GOT3 (cell line): ENCODE results near the gene NOS2.

Source experiments
- DNase-seq: peaks from one replicate; lab custom pipeline; 2025; ENCODE audit warnings: mixed read lengths; lab: John Stamatoyannopoulos, UW

Gene NOS2

GRCh38 chr17:27818401-27819105, 18.2 kb upstream of the NOS2 start:
- DNase-seq: no peak

DNA sequence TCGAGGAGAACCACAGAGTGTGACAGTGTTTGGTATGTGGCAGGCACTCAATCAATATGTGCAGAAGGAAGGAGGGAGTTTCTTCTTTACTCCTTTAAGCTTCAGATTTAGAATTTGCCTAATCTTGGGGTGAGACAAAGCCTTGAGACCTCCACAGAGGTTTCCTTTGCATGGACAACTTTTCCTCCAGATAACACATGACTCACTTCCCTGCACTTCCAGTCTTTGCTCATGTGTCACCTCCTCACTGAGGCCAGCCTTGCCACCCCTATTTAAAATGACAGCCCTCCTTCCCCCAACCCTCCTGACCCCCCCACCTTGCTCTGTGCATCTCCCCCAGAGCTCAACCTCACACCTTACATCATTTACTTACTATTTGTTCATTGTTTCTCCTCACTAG, 17.4 kb upstream of the NOS2 start:
- no peak for DNase-seq

DNA sequence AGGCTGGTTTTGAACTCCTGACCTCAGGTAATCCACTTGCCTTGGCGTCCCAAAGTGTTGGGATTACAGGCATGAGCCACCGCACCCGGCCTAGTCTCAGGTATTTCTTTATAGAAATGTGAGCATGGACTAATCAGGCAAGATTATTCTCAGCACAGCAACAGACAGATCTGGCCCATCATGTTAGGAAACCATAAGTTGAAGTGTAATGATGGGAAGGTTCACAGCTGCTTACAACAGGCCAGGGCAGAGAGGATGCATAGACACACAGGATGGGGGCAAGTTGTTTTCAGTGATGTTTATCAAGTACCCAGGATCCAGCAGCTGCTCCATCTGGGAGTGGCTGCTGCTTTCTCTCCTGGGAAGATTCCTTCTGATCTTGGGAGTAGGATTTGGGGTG, 16.6 kb upstream of the NOS2 start:
- DNase-seq: no peak

DNA sequence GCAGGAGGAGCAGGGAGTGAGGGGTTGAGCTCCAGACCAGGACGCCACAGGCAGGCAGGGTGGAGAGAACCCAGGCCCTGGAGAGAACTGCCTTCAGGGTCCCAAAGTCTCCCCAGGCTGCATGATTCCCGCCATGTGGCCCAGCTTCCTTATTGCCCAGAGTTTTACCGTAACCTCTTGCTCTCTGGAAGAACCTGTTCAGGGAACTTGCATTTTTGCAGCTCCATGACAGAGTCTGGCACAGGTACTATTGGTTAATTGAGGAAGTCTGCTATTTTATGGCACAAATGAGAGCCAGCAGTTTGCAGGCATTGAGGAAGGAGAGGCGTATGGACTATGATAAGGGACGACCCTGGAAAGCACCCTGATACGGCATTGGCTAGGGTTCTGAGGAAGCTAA, 11.6 kb upstream of the NOS2 start:
- no peak for DNase-seq

- DNase-seq: no peak
Measured at GRCh38 chr17:27810902-27811557, 10.7 kb upstream of the NOS2 start.

DNA sequence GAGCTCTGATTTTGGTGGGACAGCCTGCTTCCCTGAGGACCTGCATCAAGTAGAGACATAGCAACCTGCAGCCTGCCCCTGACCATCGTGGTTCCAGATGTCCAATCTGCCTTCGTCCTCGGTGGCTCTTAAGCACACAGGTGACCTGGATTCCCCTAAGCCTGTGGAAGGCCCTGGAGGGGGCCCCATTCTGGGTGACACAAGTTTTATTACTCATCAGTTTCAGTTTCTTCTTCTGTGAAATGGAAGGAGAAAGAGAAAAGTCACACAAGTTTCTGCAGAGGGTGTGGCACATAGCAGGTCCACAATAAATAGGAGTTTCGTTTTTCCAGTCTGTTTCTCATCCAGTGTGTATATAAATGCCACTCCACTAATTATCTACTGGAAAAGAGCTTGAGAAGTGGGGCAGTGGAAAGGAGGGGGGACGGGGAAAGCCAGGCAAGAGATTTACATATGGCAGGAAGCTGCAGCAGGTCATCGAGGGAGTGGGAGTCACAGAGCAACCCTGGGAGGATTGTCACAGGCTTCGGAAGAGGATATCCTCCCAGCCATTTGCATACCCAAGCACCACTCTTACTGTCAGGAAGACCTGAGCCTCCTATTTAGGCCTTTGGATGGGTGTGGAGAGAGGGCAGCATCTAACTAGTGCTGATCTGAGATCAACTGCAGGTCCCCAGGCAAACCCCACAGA, 10.0 kb upstream of the NOS2 start:
- no peak for DNase-seq

- no peak for DNase-seq
Measured at GRCh38 chr17:27809555-27809954, 9.2 kb upstream of the NOS2 start.

DNA sequence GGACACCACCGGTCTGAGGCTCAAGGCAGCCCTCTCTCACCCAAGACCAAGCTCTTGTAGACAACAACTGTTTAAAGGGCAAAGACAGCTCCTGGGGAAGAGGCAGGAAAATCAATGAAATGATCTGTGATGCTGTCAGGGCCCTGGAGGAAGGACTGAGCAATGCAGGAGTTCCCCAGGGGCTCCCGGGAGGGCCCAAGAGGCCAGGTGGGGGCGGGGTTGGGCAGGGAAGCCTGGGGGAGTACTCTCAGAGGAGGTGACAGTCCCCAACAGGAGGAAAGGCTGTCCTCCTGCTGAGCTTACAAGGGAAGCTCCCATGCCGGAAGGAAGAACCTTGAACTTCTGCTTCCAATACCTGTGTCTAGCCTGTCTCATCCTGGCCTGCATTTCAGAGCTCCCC, 8.3 kb upstream of the NOS2 start:
- DNase-seq: no peak

- DNase-seq: no peak
Measured at GRCh38 chr17:27807567-27808470, 7.5 kb upstream of the NOS2 start.

DNA sequence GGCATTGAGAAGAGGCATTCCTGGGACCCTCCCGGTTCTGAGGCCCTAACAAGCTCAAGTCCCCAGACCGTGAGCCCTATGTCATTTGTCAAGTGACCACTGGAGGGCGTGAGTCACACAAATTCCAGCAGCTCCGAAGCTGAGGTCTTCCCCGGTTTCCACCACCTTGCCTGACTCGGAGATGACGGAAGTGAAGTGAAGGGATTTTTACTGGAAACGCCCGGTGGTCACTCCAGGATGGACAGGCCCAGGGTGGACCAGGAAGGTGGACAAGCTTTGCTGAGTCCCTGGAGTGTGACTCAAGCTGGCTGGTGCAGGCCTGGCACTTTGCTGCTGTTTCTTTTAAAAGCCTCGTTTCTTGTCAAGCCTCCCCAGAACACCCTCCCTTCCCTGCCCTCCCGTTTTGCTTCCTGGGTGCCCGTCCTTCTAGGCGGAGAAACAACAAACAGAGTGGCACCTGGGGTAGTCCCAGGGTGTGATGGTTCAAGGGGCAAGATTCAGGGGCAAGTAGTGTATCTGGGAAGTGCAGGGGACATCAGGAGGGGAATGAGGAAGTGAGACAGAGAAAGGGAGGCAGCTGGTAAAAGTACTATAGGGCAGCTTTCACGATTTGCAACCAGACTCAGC, 5.3 kb upstream of the NOS2 start:
- peak; percentile 20 for DNase-seq

DNA sequence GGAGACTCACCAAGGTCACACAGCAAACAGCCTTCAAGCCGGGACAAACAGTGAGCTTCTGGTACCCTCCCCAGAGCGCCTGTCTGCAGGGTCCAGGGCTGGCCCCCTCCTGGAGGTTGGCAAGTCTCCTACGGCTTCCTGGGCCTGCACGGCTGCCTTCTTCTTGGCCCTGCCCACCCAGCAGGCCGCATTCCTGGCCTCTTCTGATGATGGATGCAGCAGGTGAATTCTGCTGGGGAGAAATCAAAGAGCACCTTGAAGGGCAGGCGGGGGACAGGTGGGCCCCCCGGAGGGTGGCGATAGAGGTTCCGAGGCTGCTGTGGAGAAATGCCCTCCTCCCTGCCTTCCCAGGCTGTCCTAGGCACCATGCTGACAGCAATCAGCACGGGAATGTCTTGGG, 3.8 kb upstream of the NOS2 start:
- no peak for DNase-seq

- no peak for DNase-seq
Measured at GRCh38 chr17:27802962-27803680, 2.8 kb upstream of the NOS2 start.

DNA sequence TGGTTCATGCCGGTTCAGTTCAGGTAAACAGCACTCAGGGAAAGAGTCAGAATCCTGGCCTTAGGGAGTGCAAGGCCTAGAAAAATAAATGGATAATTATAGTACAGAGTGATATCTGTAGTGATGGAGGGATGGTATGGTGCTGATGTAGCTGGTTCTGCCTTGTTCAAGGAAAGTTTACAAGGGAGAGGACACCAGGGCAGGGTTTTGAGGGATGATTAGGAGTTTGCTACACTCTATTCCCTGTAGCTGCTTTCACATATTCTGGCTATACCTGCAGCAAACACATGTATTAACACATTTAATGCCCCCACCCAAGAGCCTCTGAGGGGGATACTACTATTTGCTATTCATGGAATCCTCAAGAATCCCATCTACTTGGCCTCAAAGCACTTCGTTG, 1.7 kb upstream of the NOS2 start:
- DNase-seq: no peak

GRCh38 chr17:27798376-27798775, 2.0 kb downstream of the NOS2 start:
- DNase-seq: no peak

DNA sequence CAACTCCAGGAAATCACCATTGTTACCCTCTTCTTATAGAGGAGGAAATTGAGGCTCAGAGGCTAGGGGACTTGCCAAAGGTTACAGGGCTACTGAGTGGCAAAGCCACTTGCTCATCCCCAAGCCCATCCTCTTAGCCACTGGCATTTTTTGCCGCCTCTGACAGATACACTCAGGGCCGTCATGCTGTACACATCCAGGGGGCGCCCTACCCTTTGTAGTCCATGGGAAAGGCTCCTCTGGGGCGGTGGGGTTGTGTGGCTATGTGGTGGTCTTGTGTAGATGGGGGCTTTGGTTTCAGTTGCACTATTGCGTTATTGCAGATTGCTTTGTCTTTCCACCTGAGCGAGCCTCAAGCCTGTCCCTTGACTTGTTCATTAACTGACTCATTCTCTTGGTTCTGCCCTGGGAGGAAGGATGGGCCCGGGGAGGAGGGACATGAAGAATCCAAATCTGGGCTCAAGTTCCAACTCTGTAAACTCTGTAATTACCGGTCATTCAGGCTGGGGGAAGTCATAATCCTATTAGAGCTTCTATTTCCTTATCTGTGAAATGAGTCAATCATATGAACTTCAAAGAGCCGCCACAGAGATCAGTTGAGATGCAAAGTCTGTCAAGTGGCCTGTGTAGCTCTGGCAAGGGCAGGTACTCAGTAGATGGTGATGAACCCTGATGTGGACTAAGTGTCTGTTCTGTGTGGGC, 2.8 kb downstream of the NOS2 start:
- DNase-seq: no peak

GRCh38 chr17:27793906-27794569, 6.3 kb downstream of the NOS2 start:
- no peak for DNase-seq

- DNase-seq: no peak
Measured at GRCh38 chr17:27793168-27793905, 7.0 kb downstream of the NOS2 start.

DNA sequence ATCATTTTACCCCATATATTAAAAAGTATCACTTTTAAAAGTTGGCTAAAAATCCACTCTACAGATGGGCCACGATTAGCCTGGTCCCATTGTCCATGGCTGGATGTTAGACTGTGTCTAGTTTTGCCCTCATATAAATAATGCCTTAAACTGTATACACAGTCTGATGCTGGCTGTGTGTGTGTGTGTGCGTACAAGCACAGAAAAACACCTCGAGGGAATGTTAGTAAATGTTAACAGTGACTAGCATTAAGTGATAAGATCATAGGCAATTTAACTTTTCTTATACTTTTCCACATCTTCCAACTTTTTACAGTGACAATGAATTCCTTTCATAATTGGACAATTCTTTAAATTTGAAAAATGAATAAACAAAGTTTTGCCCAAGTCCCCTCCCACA, 8.2 kb downstream of the NOS2 start:
- DNase-seq: no peak

- DNase-seq: no peak
Measured at GRCh38 chr17:27788919-27789318, 11.4 kb downstream of the NOS2 start.
